Glutamatergic neuron (in vitro differentiated cells): ENCODE data around the gene AP1G2. TPM values are rescaled to one million over a fixed set of nuclear protein-coding genes. Genes with fewer than 3 reads are reported as not detected.
A peak's percentile ranks its signal among the peaks of the same experiment; 100 is the strongest.
"Not testable (repeated sequence)": the region's sequence is repeated elsewhere in the genome, so short reads cannot be mapped to it uniquely, and the experiment has no call there.

ENCODE experiments used
- DNase-seq: peaks from one replicate; pipeline ENCODE4 v3.0.0; 2022
- H3K27ac Mint-ChIP-seq: one replicate; pipeline ENCODE4 v1.8.0; 2020; ENCODE audit warnings: mild to moderate bottlenecking, mixed read lengths, inconsistent platforms; ENCODE audit not compliant: unreplicated experiment
- H3K27me3 Mint-ChIP-seq: one replicate; pipeline ENCODE4 v1.8.0; 2020; ENCODE audit warnings: mild to moderate bottlenecking, moderate library complexity, mixed read lengths, inconsistent platforms; ENCODE audit not compliant: unreplicated experiment
- H3K36me3 Mint-ChIP-seq: one replicate; pipeline ENCODE4 v1.8.0; 2020; ENCODE audit warnings: mild to moderate bottlenecking, mixed read lengths, inconsistent platforms; ENCODE audit not compliant: unreplicated experiment
- H3K4me1 Mint-ChIP-seq: one replicate; pipeline ENCODE4 v1.8.0; 2020; ENCODE audit warnings: mild to moderate bottlenecking, low read depth, mixed read lengths, inconsistent platforms; ENCODE audit not compliant: unreplicated experiment
- H3K4me3 Mint-ChIP-seq: one replicate; pipeline ENCODE4 v1.8.0; 2020; ENCODE audit warnings: mild to moderate bottlenecking, mixed read lengths, inconsistent platforms; ENCODE audit not compliant: unreplicated experiment
- H3K9me3 Mint-ChIP-seq: one replicate; pipeline ENCODE4 v1.8.0; 2020; ENCODE audit warnings: mild to moderate bottlenecking, moderate library complexity, mixed read lengths, inconsistent platforms; ENCODE audit not compliant: unreplicated experiment
- CTCF ChIP-seq: fragments of 200-600 bp; sonication (generic); IDR thresholded peaks from one replicate; pipeline ENCODE4 v1.5.0; 2021; ENCODE audit not compliant: partially characterized antibody, unreplicated experiment
- total RNA-seq: library from RNA; stranded (reverse); fragmentation: NEBNext Ultra II Directional; extraction: Animal tissue kit (Norgen Biotek cat#: 25700); gene quantifications from one replicate; pipeline ENCODE4 v1.2.1, GENCODE V29; 2021; ENCODE audit not compliant: unreplicated experiment

Gene AP1G2
- total RNA-seq, 1 donor from 2014 or later: 105 TPM

- Mint-ChIP-seq H3K9me3 (no peaks in the 10 kb centered on the region), H3K27ac (peak overlapping the region; percentile 96), H3K4me3 (peak overlapping the region; percentile 45), H3K36me3 (no peaks in the 10 kb centered on the region), H3K4me1 (peaks cover 40% of the 10 kb centered on the region), H3K27me3 (peaks cover 6% of the 10 kb centered on the region)
- DNase-seq: no peak
- no peak for TF ChIP-seq CTCF
These were observed 29.4 kb downstream of the AP1G2 start for GRCh38 chr14:23538050-23538718.

- no peak for TF ChIP-seq CTCF
- H3K27me3 Mint-ChIP-seq: peaks cover 6% of the 10 kb centered on the region
- H3K9me3 Mint-ChIP-seq: no peaks in the 10 kb centered on the region
- peaks cover 38% of the 10 kb centered on the region for H3K4me1 Mint-ChIP-seq
- DNase-seq: peak; percentile 39
- H3K36me3 Mint-ChIP-seq: no peaks in the 10 kb centered on the region
- H3K4me3 Mint-ChIP-seq: peak overlapping the region; percentile 45
- peak overlapping the region; percentile 96 for H3K27ac Mint-ChIP-seq
These were observed 30.1 kb downstream of the AP1G2 start for GRCh38 chr14:23537351-23538049.

- peak overlapping the region; percentile 30 for H3K4me3 Mint-ChIP-seq
- not testable (repeated sequence) for H3K9me3 Mint-ChIP-seq, H3K36me3 Mint-ChIP-seq, H3K27me3 Mint-ChIP-seq, DNase-seq
- H3K27ac Mint-ChIP-seq: peak overlapping the region; percentile 66
- peaks cover 34% of the 10 kb centered on the region for H3K4me1 Mint-ChIP-seq
These were observed 30.7 kb downstream of the AP1G2 start for GRCh38 chr14:23536906-23537305.

DNA sequence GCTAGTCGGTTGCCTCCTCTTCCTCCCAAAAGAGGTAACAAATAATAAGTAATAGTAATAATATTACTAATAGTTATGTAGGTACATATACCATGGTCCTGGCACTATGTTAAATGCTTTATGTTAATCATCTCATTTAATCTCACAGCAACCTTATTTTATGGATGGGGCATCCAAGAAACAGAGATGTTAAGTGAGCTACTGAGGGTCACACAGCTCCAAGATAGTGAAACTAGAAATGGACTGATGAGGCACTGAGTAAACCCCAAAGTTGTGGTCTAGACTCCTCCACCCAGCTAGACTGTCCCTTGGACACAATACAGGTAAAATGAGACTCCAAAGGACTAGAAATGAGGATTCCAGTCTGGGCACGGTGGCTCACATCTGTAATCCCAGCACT is 31.1 kb downstream of the AP1G2 start:
- H3K4me3 Mint-ChIP-seq: no peak overlapping the region
- H3K27ac Mint-ChIP-seq: no peak overlapping the region
- peaks cover 30% of the 10 kb centered on the region for H3K4me1 Mint-ChIP-seq
- H3K36me3 Mint-ChIP-seq: no peaks in the 10 kb centered on the region
- peaks cover 8% of the 10 kb centered on the region for H3K27me3 Mint-ChIP-seq
- peaks cover 3% of the 10 kb centered on the region for H3K9me3 Mint-ChIP-seq
- no peak for DNase-seq
- TF ChIP-seq CTCF: no peak

- Mint-ChIP-seq H3K4me3 (no peak overlapping the region), H3K27me3 (peaks cover 8% of the 10 kb centered on the region), H3K27ac (no peak overlapping the region), H3K4me1 (peaks cover 30% of the 10 kb centered on the region), H3K9me3 (peaks cover 3% of the 10 kb centered on the region), H3K36me3 (no peaks in the 10 kb centered on the region)
- no peak for DNase-seq
- no peak for TF ChIP-seq CTCF
These were observed 31.6 kb downstream of the AP1G2 start for GRCh38 chr14:23535943-23536342.
